Measurements from ENCODE around the gene TIMP2. TPM values are rescaled to one million over a fixed set of nuclear protein-coding genes. Genes with fewer than 3 reads are reported as not detected.
"Not testable (repeated sequence)": the region's sequence is repeated elsewhere in the genome, so short reads cannot be mapped to it uniquely, and the experiment has no call there.

TIMP2 gene
- total RNA-seq (2014; rRNA removed; shearing (Covaris generic)) = 59.0 and 73.3 TPM in 2 replicates

GRCh38 chr17:78925234-78925633 is at the start of gene TIMP2:
TIMP2 (minus strand) TSS chr17:78925387; CDS start chr17:78925088, 299 bp downstream.
- DNase-seq (ENCODE audit: low spot score) = peak; percentile 73

GRCh38 chr17:78973792-78974520 is 48.8 kb upstream of the TIMP2 start:
- DNase-seq (ENCODE audit: low spot score) = no peak

- no peak for DNase-seq (ENCODE audit: low spot score)
Measured at GRCh38 chr17:78973196-78973595, 48.0 kb upstream of the TIMP2 start.

- no peak for DNase-seq (ENCODE audit: low spot score)
Measured at GRCh38 chr17:78972507-78973105, 47.4 kb upstream of the TIMP2 start.

GRCh38 chr17:78971756-78972506 is 46.7 kb upstream of the TIMP2 start:
- DNase-seq (ENCODE audit: low spot score) = no peak

- DNase-seq (ENCODE audit: low spot score) = peak; percentile 75
Measured at GRCh38 chr17:78970834-78971755, 45.9 kb upstream of the TIMP2 start.

GRCh38 chr17:78969865-78970264 is 44.7 kb upstream of the TIMP2 start:
- no peak for DNase-seq (ENCODE audit: low spot score)

- DNase-seq (ENCODE audit: low spot score) = no peak
Measured at GRCh38 chr17:78967782-78968362, 42.7 kb upstream of the TIMP2 start.

GRCh38 chr17:78966910-78967600 is 41.9 kb upstream of the TIMP2 start:
- DNase-seq (ENCODE audit: low spot score) = no peak

- no peak for DNase-seq (ENCODE audit: low spot score)
Measured at GRCh38 chr17:78966123-78966813, 41.1 kb upstream of the TIMP2 start.

- no peak for DNase-seq (ENCODE audit: low spot score)
Measured at GRCh38 chr17:78965491-78965924, 40.3 kb upstream of the TIMP2 start.

- DNase-seq (ENCODE audit: low spot score) = no peak
Measured at GRCh38 chr17:78963378-78963777, 38.2 kb upstream of the TIMP2 start.

- not testable (repeated sequence) for DNase-seq (ENCODE audit: low spot score)
Measured at GRCh38 chr17:78962984-78963348, 37.8 kb upstream of the TIMP2 start.

- DNase-seq (ENCODE audit: low spot score) = no peak
Measured at GRCh38 chr17:78962345-78962983, 37.3 kb upstream of the TIMP2 start.

- DNase-seq (ENCODE audit: low spot score) = no peak
Measured at GRCh38 chr17:78961571-78961970, 36.4 kb upstream of the TIMP2 start.

GRCh38 chr17:78960928-78961327 is 35.7 kb upstream of the TIMP2 start:
- DNase-seq (ENCODE audit: low spot score) = no peak

- DNase-seq (ENCODE audit: low spot score) = no peak
Measured at GRCh38 chr17:78959803-78960202, 34.6 kb upstream of the TIMP2 start.

- DNase-seq (ENCODE audit: low spot score) = no peak
Measured at GRCh38 chr17:78958641-78959127, 33.5 kb upstream of the TIMP2 start.

GRCh38 chr17:78957128-78957527 is 31.9 kb upstream of the TIMP2 start:
- DNase-seq (ENCODE audit: low spot score) = no peak
